Stomach smooth muscle (tissue), 2 donors: ENCODE results near the gene SPDEF.

Source experiments
- H3K27ac ChIP-seq: one replicate; pipeline ENCODE4 v1.7.0; 2013; ENCODE audit warnings: mild to moderate bottlenecking, low read length, inconsistent platforms
- H3K27me3 ChIP-seq, 2 donors: one replicate each; pipeline ENCODE4 v1.7.0; 2013; ENCODE audit warnings: low read length in 2 of 2; ENCODE audit not compliant: insufficient read depth in 2 of 2, control insufficient read depth in 1 of 2
- H3K36me3 ChIP-seq, 2 donors: one replicate each; pipeline ENCODE4 v1.7.0; 2013; ENCODE audit warnings: low read length in 2 of 2; ENCODE audit not compliant: control insufficient read depth in 2 of 2, insufficient read depth in 2 of 2
- H3K4me1 ChIP-seq: one replicate; pipeline ENCODE4 v1.7.0; 2013; ENCODE audit warnings: low read length; ENCODE audit not compliant: control insufficient read depth, insufficient read depth
- H3K4me3 ChIP-seq, 2 donors: one replicate each; pipeline ENCODE4 v1.7.0; 2013; ENCODE audit warnings: low read length in 2 of 2
- H3K9ac ChIP-seq, 2 donors: one replicate each; pipeline ENCODE4 v1.7.0; 2013; ENCODE audit warnings: low read length in 2 of 2, mild to moderate bottlenecking in 1 of 2
- H3K9me3 ChIP-seq, 2 donors: one replicate each; pipeline ENCODE4 v1.7.0; 2013; ENCODE audit warnings: low read length in 2 of 2; ENCODE audit not compliant: control insufficient read depth in 2 of 2
- donor health status: healthy.
- donor health status: Pancreatic carcinoma.

Gene SPDEF

GRCh38 chr6:34572585-34572984 lies 16.5 kb upstream of the SPDEF start:
- Histone ChIP-seq H3K4me1 (no peaks in the 10 kb centered on the region), H3K27me3 (peaks cover 20 to 22% of the 10 kb centered on the region in 2 donors), H3K27ac (no peak overlapping the region), H3K4me3 (no peak overlapping the region), H3K9ac (no peak overlapping the region), H3K36me3 (no peaks in the 10 kb centered on the region), H3K9me3 (no peaks in the 10 kb centered on the region)

GRCh38 chr6:34572021-34572420 lies 15.9 kb upstream of the SPDEF start:
- Histone ChIP-seq H3K27me3 (peaks cover 23% of the 10 kb centered on the region in 2 donors), H3K27ac (no peak overlapping the region), H3K36me3 (no peaks in the 10 kb centered on the region), H3K9ac (no peak overlapping the region), H3K4me3 (no peak overlapping the region), H3K9me3 (no peaks in the 10 kb centered on the region), H3K4me1 (no peaks in the 10 kb centered on the region)

GRCh38 chr6:34571388-34571787 lies 15.3 kb upstream of the SPDEF start:
- Histone ChIP-seq H3K27me3 (peaks cover 23% of the 10 kb centered on the region in 2 donors), H3K4me1 (no peaks in the 10 kb centered on the region), H3K27ac (no peak overlapping the region), H3K4me3 (no peak overlapping the region), H3K9ac (no peak overlapping the region), H3K9me3 (no peaks in the 10 kb centered on the region), H3K36me3 (no peaks in the 10 kb centered on the region)

- Histone ChIP-seq H3K9ac (no peak overlapping the region), H3K27me3 (peaks cover 23% of the 10 kb centered on the region in 2 donors), H3K9me3 (no peaks in the 10 kb centered on the region), H3K27ac (no peak overlapping the region), H3K36me3 (no peaks in the 10 kb centered on the region), H3K4me1 (no peaks in the 10 kb centered on the region), H3K4me3 (no peak overlapping the region)
Measured at GRCh38 chr6:34570066-34570833, 14.1 kb upstream of the SPDEF start.

GRCh38 chr6:34569361-34569973 lies 13.3 kb upstream of the SPDEF start:
- no peaks in the 10 kb centered on the region for H3K4me1 ChIP-seq
- H3K36me3 ChIP-seq = no peaks in the 10 kb centered on the region
- no peaks in the 10 kb centered on the region for H3K9me3 ChIP-seq

GRCh38 chr6:34568341-34569201 lies 12.4 kb upstream of the SPDEF start:
- no peak overlapping the region for H3K4me3 ChIP-seq
- no peak overlapping the region for H3K9ac ChIP-seq
- H3K9me3 ChIP-seq = no peaks in the 10 kb centered on the region
- H3K36me3 ChIP-seq = no peaks in the 10 kb centered on the region
- H3K4me1 ChIP-seq = no peaks in the 10 kb centered on the region
- peaks cover 23% of the 10 kb centered on the region in 2 donors for H3K27me3 ChIP-seq
- H3K27ac ChIP-seq = no peak overlapping the region

More at GRCh38 chr6:34569361-34569973, 13.3 kb upstream of the SPDEF start:
- no peak overlapping the region for H3K9ac ChIP-seq
- peaks cover 23% of the 10 kb centered on the region in 2 donors for H3K27me3 ChIP-seq
- no peak overlapping the region for H3K4me3 ChIP-seq
- H3K27ac ChIP-seq = no peak overlapping the region

GRCh38 chr6:34566830-34567546 lies 10.9 kb upstream of the SPDEF start:
- Histone ChIP-seq H3K36me3 (no peaks in the 10 kb centered on the region), H3K4me3 (no peak overlapping the region), H3K9ac (no peak overlapping the region), H3K27ac (no peak overlapping the region), H3K4me1 (no peaks in the 10 kb centered on the region), H3K9me3 (no peaks in the 10 kb centered on the region), H3K27me3 (peaks cover 23 to 26% of the 10 kb centered on the region in 2 donors)

GRCh38 chr6:34565722-34566137 lies 9.6 kb upstream of the SPDEF start:
- Histone ChIP-seq H3K27me3 (peaks cover 17 to 24% of the 10 kb centered on the region in 2 donors), H3K27ac (no peak overlapping the region), H3K36me3 (no peaks in the 10 kb centered on the region), H3K4me3 (no peak overlapping the region), H3K9ac (no peak overlapping the region), H3K9me3 (no peaks in the 10 kb centered on the region), H3K4me1 (no peaks in the 10 kb centered on the region)

GRCh38 chr6:34564181-34564580 lies 8.1 kb upstream of the SPDEF start:
- no peak overlapping the region for H3K9ac ChIP-seq
- no peak overlapping the region for H3K27ac ChIP-seq
- no peaks in the 10 kb centered on the region for H3K4me1 ChIP-seq
- peaks cover 12 to 15% of the 10 kb centered on the region in 2 donors for H3K27me3 ChIP-seq
- no peaks in the 10 kb centered on the region for H3K9me3 ChIP-seq
- H3K4me3 ChIP-seq = no peak overlapping the region
- H3K36me3 ChIP-seq = no peaks in the 10 kb centered on the region

- no peak overlapping the region for H3K9ac ChIP-seq
- no peak overlapping the region for H3K4me3 ChIP-seq
- H3K27me3 ChIP-seq = peaks cover 7 to 8% of the 10 kb centered on the region in 2 donors
- no peaks in the 10 kb centered on the region for H3K36me3 ChIP-seq
- no peaks in the 10 kb centered on the region for H3K4me1 ChIP-seq
- peaks cover under 1 to 4% of the 10 kb centered on the region in 2 donors for H3K9me3 ChIP-seq
- H3K27ac ChIP-seq = no peak overlapping the region
Measured at GRCh38 chr6:34563513-34563870, 7.4 kb upstream of the SPDEF start.
